A172 (cell line): Measurements from ENCODE around the gene KLHL40. TPM values are rescaled to one million over a fixed set of nuclear protein-coding genes. Genes with fewer than 3 reads are reported as not detected.
"Not testable (repeated sequence)": the region's sequence is repeated elsewhere in the genome, so short reads cannot be mapped to it uniquely, and the experiment has no call there.

Experiments used
- DNase-seq: peaks from one replicate; pipeline ENCODE4 v3.0.0-alpha.2; 2015; ENCODE audit warnings: low spot score
- total RNA-seq: library from RNA; depleted of rRNA; stranded (reverse); fragments of >200 nt; shearing (Covaris generic); gene quantifications from 2 replicates; pipeline ENCODE4 v1.2.3, GENCODE V29; 2014

Gene KLHL40
- total RNA-seq, 1 experiment from 2014 or later = not detected

- no peak for DNase-seq
These were observed 34.8 kb downstream of the KLHL40 start for GRCh38 chr3:42720126-42720525.

GRCh38 chr3:42721690-42722089, 36.4 kb downstream of the KLHL40 start:
- no peak for DNase-seq

- DNase-seq = not testable (repeated sequence)
These were observed 37.1 kb downstream of the KLHL40 start for GRCh38 chr3:42722442-42722841.

- no peak for DNase-seq
These were observed 37.9 kb downstream of the KLHL40 start for GRCh38 chr3:42723219-42723618.

GRCh38 chr3:42725454-42725853, 40.1 kb downstream of the KLHL40 start:
- DNase-seq = no peak

GRCh38 chr3:42728056-42728455, 42.7 kb downstream of the KLHL40 start:
- no peak for DNase-seq

- DNase-seq = no peak
These were observed 43.5 kb downstream of the KLHL40 start for GRCh38 chr3:42728668-42729364.

- DNase-seq = no peak
These were observed 44.2 kb downstream of the KLHL40 start for GRCh38 chr3:42729404-42730145.

- no peak for DNase-seq
These were observed 45.0 kb downstream of the KLHL40 start for GRCh38 chr3:42730294-42730693.

GRCh38 chr3:42730706-42731420, 45.5 kb downstream of the KLHL40 start:
- no peak for DNase-seq

GRCh38 chr3:42731476-42732195, 46.3 kb downstream of the KLHL40 start:
- no peak for DNase-seq

- no peak for DNase-seq
These were observed 47.0 kb downstream of the KLHL40 start for GRCh38 chr3:42732196-42732828.

GRCh38 chr3:42732829-42733459, 47.6 kb downstream of the KLHL40 start:
- no peak for DNase-seq

GRCh38 chr3:42733501-42734262, 48.3 kb downstream of the KLHL40 start:
- DNase-seq = no peak

GRCh38 chr3:42734263-42734860, 49.0 kb downstream of the KLHL40 start:
- no peak for DNase-seq

GRCh38 chr3:42735019-42735418, 49.7 kb downstream of the KLHL40 start:
- no peak for DNase-seq

GRCh38 chr3:42735615-42736014, 50.3 kb downstream of the KLHL40 start:
- DNase-seq = no peak

GRCh38 chr3:42736081-42736480, 50.7 kb downstream of the KLHL40 start:
- DNase-seq = no peak

GRCh38 chr3:42736531-42736930, 51.2 kb downstream of the KLHL40 start:
- no peak for DNase-seq
